Smooth muscle cell (in vitro differentiated cells): ENCODE data around the gene PHLDB3. TPM values are rescaled to one million over a fixed set of nuclear protein-coding genes. Genes with fewer than 3 reads are reported as not detected.

Experiments
- DNase-seq: peaks from one replicate; lab custom pipeline; 2025; ENCODE audit not compliant: unreplicated experiment; lab: John Stamatoyannopoulos, UW
- H2AFZ ChIP-seq: fragments of 200-600 bp; sonication (generic); 2 replicates; pipeline ENCODE4 v1.6.0; 2016; ENCODE audit warnings: antibody characterized with exemption, low read depth, mild to moderate bottlenecking
- H3F3A ChIP-seq: fragments of 200-600 bp; sonication (generic); 2 replicates; pipeline ENCODE4 v1.6.0; 2017; ENCODE audit warnings: antibody characterized with exemption, low read depth
- H3K27ac ChIP-seq: fragments of 200-600 bp; sonication (generic); 2 replicates; pipeline ENCODE4 v1.5.1; 2016; ENCODE audit warnings: low read depth, mild to moderate bottlenecking
- H3K27me3 ChIP-seq: fragments of 200-600 bp; sonication (generic); 2 replicates; pipeline ENCODE4 v1.6.1; 2016; ENCODE audit warnings: low read depth, mild to moderate bottlenecking
- H3K36me3 ChIP-seq: fragments of 200-600 bp; sonication (generic); 2 replicates; pipeline ENCODE4 v1.5.1; 2016; ENCODE audit warnings: low read depth
- H3K4me1 ChIP-seq: fragments of 200-600 bp; sonication (generic); 2 replicates; pipeline ENCODE4 v1.5.1; 2016; ENCODE audit warnings: low read depth
- H3K4me2 ChIP-seq: fragments of 200-600 bp; sonication (generic); 2 replicates; pipeline ENCODE4 v1.6.0; 2016; ENCODE audit warnings: mild to moderate bottlenecking
- H3K4me3 ChIP-seq: fragments of 200-600 bp; sonication (generic); 2 replicates; pipeline ENCODE4 v1.5.1; 2016; ENCODE audit warnings: mild to moderate bottlenecking
- H3K79me2 ChIP-seq: fragments of 200-600 bp; sonication (generic); 2 replicates; pipeline ENCODE4 v1.6.0; 2016; ENCODE audit warnings: low read depth, mild to moderate bottlenecking
- H3K9ac ChIP-seq: fragments of 200-600 bp; sonication (generic); 2 replicates; pipeline ENCODE4 v1.6.0; 2016; ENCODE audit warnings: low read depth
- H3K9me3 ChIP-seq: fragments of 200-600 bp; sonication (generic); replicated peaks from 2 replicates; pipeline ENCODE4 v1.5.1; 2016; ENCODE audit warnings: low read depth
- H4K20me1 ChIP-seq: fragments of 200-600 bp; sonication (generic); 2 replicates; pipeline ENCODE4 v1.6.0; 2016; ENCODE audit warnings: low read depth
- WGBS: methylation state at CpG from one replicate; pipeline ENCODE4 v1.1.7; 2016; ENCODE audit warnings: low lambda C conversion rate; 5-methylcytosine and 5-hydroxymethylcytosine counted together
- polyA plus RNA-seq: library from polyadenylated mRNA; unstranded; fragments of >200 nt; fragmentation: Nextera tagmentation; extraction: Ambion mirVana; gene quantifications from 2 replicates; pipeline ENCODE4 v1.2.1, GENCODE V29; 2016
- total RNA-seq: library from RNA; depleted of rRNA; stranded (reverse); fragments of >200 nt; gene quantifications from 2 replicates; pipeline ENCODE4 v1.2.3, GENCODE V29; 2014
- TF ChIP-seq, protein P1 (sequence below): fragments of 200-600 bp; sonication (generic); IDR thresholded peaks from 2 replicates; pipeline ENCODE4 v1.5.1; 2017; ENCODE audit warnings: borderline replicate concordance, mild to moderate bottlenecking, antibody characterized with exemption; ENCODE audit not compliant: insufficient read depth, poor library complexity, severe bottlenecking

Gene PHLDB3
- total and polyA plus RNA-seq, 2 experiments from 2014 or later, result 7.2 to 8.6 TPM

- no peak overlapping the region for H3K9ac ChIP-seq
- H3K27ac ChIP-seq, result peak overlapping the region; percentile 3
- H3K4me2 ChIP-seq, result peak overlapping the region; percentile 92
Measured at GRCh38 chr19:43505186-43505456, 575 bp upstream of the PHLDB3 start.

DNA sequence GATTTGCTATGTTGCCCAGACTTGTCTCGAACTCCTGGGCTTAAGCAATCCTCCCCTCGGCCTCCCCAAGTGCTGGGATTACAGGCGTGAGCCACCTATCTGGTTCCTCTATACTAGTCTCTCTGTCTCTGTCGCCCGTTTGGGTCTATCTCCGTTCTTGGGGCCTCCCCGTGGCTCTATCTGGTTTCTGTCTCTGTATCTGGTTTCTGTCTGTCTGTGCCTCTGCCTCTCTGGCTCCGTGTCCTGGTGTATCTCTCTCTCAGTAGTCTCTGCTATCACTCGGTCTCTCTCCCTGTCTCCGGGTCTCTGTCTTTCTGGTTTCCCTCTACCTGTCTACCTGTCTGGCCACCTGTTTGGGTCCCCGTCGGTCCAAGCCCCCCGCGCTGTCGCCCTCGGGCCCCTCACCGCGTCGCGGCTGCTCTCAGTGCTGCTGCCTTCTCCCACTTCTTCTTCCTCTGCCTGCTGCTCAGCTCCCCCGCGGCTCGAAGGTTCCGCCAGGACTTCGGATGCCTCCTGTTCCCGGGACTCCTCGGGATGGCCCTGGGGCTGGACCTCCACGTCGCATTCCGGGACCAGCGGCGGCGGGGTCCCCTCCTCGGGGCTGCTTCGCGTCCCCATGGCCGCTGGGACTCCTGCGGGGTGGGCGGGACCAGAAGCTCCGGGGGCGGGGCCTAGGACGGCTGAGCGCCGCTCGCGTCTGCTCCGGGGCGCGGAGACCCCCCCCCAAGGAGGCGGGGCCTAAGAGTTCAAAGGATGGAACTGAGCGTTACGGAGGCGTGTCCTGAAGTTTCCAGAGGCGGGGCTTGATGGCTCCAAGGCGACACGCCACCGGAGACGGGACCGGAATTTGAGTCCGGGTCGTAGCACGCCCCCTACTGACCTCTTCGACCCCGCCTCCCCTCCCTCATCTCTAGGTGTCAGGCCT, 783 bp downstream of the PHLDB3 start:
- Histone ChIP-seq H3K4me1 (peaks cover 4% of the 10 kb centered on the region), H3F3A (no peaks in the 10 kb centered on the region), H3K79me2 (no peaks in the 10 kb centered on the region), H3K27ac (peak overlapping the region; percentile 79), H3K9ac (peak overlapping the region; percentile 73), H3K27me3 (no peaks in the 10 kb centered on the region), H2AFZ (peak overlapping the region; percentile 92), H3K4me2 (peak overlapping the region; percentile 92), H3K9me3 (no peaks in the 10 kb centered on the region), H4K20me1 (no peaks in the 10 kb centered on the region), H3K4me3 (peak overlapping the region; percentile 83), H3K36me3 (no peaks in the 10 kb centered on the region)
- DNase-seq, result peak; percentile 90
- 1% methylated on average over 46 of the region's 64 CpGs for WGBS
- TF ChIP-seq, protein P1, sequence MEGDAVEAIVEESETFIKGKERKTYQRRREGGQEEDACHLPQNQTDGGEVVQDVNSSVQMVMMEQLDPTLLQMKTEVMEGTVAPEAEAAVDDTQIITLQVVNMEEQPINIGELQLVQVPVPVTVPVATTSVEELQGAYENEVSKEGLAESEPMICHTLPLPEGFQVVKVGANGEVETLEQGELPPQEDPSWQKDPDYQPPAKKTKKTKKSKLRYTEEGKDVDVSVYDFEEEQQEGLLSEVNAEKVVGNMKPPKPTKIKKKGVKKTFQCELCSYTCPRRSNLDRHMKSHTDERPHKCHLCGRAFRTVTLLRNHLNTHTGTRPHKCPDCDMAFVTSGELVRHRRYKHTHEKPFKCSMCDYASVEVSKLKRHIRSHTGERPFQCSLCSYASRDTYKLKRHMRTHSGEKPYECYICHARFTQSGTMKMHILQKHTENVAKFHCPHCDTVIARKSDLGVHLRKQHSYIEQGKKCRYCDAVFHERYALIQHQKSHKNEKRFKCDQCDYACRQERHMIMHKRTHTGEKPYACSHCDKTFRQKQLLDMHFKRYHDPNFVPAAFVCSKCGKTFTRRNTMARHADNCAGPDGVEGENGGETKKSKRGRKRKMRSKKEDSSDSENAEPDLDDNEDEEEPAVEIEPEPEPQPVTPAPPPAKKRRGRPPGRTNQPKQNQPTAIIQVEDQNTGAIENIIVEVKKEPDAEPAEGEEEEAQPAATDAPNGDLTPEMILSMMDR, result no peak

More at GRCh38 chr19:43505186-43505456, 575 bp upstream of the PHLDB3 start:
- Histone ChIP-seq H3K4me3 (peak overlapping the region; percentile 83), H2AFZ (no peak overlapping the region), H3K4me1 (peaks cover 4% of the 10 kb centered on the region), H3K79me2 (no peaks in the 10 kb centered on the region), H3F3A (no peaks in the 10 kb centered on the region), H3K36me3 (no peaks in the 10 kb centered on the region), H3K9me3 (no peaks in the 10 kb centered on the region), H4K20me1 (no peaks in the 10 kb centered on the region), H3K27me3 (no peaks in the 10 kb centered on the region)
- TF ChIP-seq, protein P1, result no peak
- WGBS, result 91% methylated on average over 3 of the region's 3 CpGs
- DNase-seq, result no peak

DNA sequence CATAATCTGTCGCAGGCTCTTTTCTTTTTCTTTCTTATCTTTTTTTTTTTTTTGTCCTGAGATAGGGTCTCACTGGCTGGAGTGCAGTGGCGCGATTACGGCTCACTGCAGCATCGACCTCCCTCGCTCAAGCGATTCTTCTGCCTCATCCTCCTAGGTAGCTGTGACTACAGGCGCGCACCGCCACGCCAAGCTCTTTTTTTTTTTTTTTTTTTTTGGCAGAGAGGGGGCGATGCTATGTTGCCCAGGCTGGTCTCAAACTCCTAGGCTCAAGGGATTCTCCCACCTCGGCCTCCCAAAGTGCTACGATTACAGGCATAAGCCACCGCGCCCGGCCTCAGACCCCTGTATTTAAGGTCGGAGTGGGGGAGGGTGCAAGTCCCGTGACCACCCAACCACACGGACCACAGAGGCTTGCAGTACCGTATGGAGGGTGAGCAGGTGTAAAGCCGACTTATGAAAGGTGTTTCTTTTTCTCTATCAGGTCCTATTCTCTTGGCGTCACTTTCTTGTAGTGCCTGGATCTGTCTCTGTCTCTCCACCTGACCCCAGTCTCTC, 2.0 kb downstream of the PHLDB3 start:
- Histone ChIP-seq H3K4me3 (peak overlapping the region; percentile 83), H3K4me2 (peak overlapping the region; percentile 92)
- DNase-seq, result no peak

More for the DNA sequence above, 2.0 kb downstream of the PHLDB3 start:
- Histone ChIP-seq H4K20me1 (no peaks in the 10 kb centered on the region), H3K4me1 (peaks cover 4% of the 10 kb centered on the region), H3K9ac (no peak overlapping the region), H3K36me3 (no peaks in the 10 kb centered on the region), H3F3A (no peaks in the 10 kb centered on the region), H3K27me3 (no peaks in the 10 kb centered on the region), H3K27ac (no peak overlapping the region), H2AFZ (no peak overlapping the region), H3K9me3 (no peaks in the 10 kb centered on the region), H3K79me2 (no peaks in the 10 kb centered on the region)
- TF ChIP-seq, protein P1, result no peak
- WGBS, result 91% methylated on average over 23 of the region's 23 CpGs
